ENCODE results near the gene KATNB1.

Gene KATNB1

GRCh38 chr16:57756424-57757325 lies 21.1 kb downstream of the KATNB1 start:
- no peak for DNase-seq (ENCODE audit: low read depth)

- peak; percentile 71 for DNase-seq (ENCODE audit: low read depth)
These were observed 21.8 kb downstream of the KATNB1 start for GRCh38 chr16:57757326-57757786.

GRCh38 chr16:57757883-57758282 lies 22.3 kb downstream of the KATNB1 start:
- DNase-seq (ENCODE audit: low read depth), result no peak

GRCh38 chr16:57758331-57759117 lies 23.0 kb downstream of the KATNB1 start:
- DNase-seq (ENCODE audit: low read depth), result no peak

GRCh38 chr16:57759131-57759530 lies 23.6 kb downstream of the KATNB1 start:
- no peak for DNase-seq (ENCODE audit: low read depth)

- DNase-seq (ENCODE audit: low read depth), result no peak
These were observed 24.2 kb downstream of the KATNB1 start for GRCh38 chr16:57759541-57760356.

- no peak for DNase-seq (ENCODE audit: low read depth)
These were observed 25.0 kb downstream of the KATNB1 start for GRCh38 chr16:57760357-57761160.

- no peak for DNase-seq (ENCODE audit: low read depth)
These were observed 25.7 kb downstream of the KATNB1 start for GRCh38 chr16:57761301-57761700.

- DNase-seq (ENCODE audit: low read depth), result no peak
These were observed 26.4 kb downstream of the KATNB1 start for GRCh38 chr16:57761957-57762356.

- DNase-seq (ENCODE audit: low read depth), result no peak
These were observed 26.9 kb downstream of the KATNB1 start for GRCh38 chr16:57762365-57763040.

GRCh38 chr16:57763285-57764005 lies 27.9 kb downstream of the KATNB1 start:
- DNase-seq (ENCODE audit: low read depth), result no peak

GRCh38 chr16:57764006-57764340 lies 28.4 kb downstream of the KATNB1 start:
- no peak for DNase-seq (ENCODE audit: low read depth)

- DNase-seq (ENCODE audit: low read depth), result peak; percentile 86
These were observed 29.0 kb downstream of the KATNB1 start for GRCh38 chr16:57764341-57765159.

GRCh38 chr16:57765160-57765728 lies 29.7 kb downstream of the KATNB1 start:
- no peak for DNase-seq (ENCODE audit: low read depth)

GRCh38 chr16:57766714-57767348 lies 31.3 kb downstream of the KATNB1 start:
- DNase-seq (ENCODE audit: low read depth), result no peak

- no peak for DNase-seq (ENCODE audit: low read depth)
These were observed 34.1 kb downstream of the KATNB1 start for GRCh38 chr16:57769541-57770145.

- DNase-seq (ENCODE audit: low read depth), result no peak
These were observed 34.8 kb downstream of the KATNB1 start for GRCh38 chr16:57770361-57770760.

Data from CMK (cell line).